ENCODE data around the gene SLBP. TPM values are rescaled to one million over a fixed set of nuclear protein-coding genes. Genes with fewer than 3 reads are reported as not detected.

The SLBP gene
- total and polyA plus RNA-seq, 10 of the 15 experiments (the other 5 are each of a cell fraction or from before 2014, with no cell fraction given), result 94.4 to 278 (median 158) TPM

- 50% methylated on average over 1 of the region's 1 CpG for WGBS (ENCODE audit: insufficient coverage, insufficient replicate concordance, low lambda C conversion rate, missing lambda C conversion rate)
- DNase-seq (ENCODE audit: low read depth, low spot score), result no peak
- TF ChIP-seq ZNF384 (IDR thresholded peaks at IDR 0.05; ENCODE audit: borderline replicate concordance, low read depth, low read length) (no peak), SP1 (IDR thresholded peaks at IDR 0.05; ENCODE audit: low read depth, low read length) (no peak), SREBF2 (IDR thresholded peaks at IDR 0.05; ENCODE audit: low read length) (no peak), KAT2A (conservative IDR thresholded peaks at IDR 0.05; ENCODE audit: control insufficient read depth, low read depth, low read length) (no peak), ZNF24 (IDR thresholded peaks at IDR 0.05) (no peak), POU2F2 (IDR thresholded peaks at IDR 0.05; ENCODE audit: borderline replicate concordance, low read depth, low read length) (no peak), NBN (IDR thresholded peaks at IDR 0.05) (no peak), ZBED1 (IDR thresholded peaks at IDR 0.05; ENCODE audit: borderline replicate concordance) (no peak), SIX5 (IDR thresholded peaks at IDR 0.05; ENCODE audit: low read depth, low read length, severe bottlenecking) (no peak), NR2C1 (IDR thresholded peaks at IDR 0.05) (no peak), POLR2AphosphoS5 (IDR thresholded peaks at IDR 0.05; ENCODE audit: low read length) (no peak), HDAC2 (IDR thresholded peaks at IDR 0.05) (no peak), CEBPZ (IDR thresholded peaks at IDR 0.05; ENCODE audit: low read depth, low read length) (no peak), EED (IDR thresholded peaks at IDR 0.05; ENCODE audit: low read depth) (no peak), EP300 (IDR thresholded peaks at IDR 0.05; ENCODE audit: borderline replicate concordance in 1 of 2, control insufficient read depth in 1 of 2, low read depth in 2 of 2, low read length in 2 of 2) (no peak)
- TF ChIP-seq, protein P1, sequence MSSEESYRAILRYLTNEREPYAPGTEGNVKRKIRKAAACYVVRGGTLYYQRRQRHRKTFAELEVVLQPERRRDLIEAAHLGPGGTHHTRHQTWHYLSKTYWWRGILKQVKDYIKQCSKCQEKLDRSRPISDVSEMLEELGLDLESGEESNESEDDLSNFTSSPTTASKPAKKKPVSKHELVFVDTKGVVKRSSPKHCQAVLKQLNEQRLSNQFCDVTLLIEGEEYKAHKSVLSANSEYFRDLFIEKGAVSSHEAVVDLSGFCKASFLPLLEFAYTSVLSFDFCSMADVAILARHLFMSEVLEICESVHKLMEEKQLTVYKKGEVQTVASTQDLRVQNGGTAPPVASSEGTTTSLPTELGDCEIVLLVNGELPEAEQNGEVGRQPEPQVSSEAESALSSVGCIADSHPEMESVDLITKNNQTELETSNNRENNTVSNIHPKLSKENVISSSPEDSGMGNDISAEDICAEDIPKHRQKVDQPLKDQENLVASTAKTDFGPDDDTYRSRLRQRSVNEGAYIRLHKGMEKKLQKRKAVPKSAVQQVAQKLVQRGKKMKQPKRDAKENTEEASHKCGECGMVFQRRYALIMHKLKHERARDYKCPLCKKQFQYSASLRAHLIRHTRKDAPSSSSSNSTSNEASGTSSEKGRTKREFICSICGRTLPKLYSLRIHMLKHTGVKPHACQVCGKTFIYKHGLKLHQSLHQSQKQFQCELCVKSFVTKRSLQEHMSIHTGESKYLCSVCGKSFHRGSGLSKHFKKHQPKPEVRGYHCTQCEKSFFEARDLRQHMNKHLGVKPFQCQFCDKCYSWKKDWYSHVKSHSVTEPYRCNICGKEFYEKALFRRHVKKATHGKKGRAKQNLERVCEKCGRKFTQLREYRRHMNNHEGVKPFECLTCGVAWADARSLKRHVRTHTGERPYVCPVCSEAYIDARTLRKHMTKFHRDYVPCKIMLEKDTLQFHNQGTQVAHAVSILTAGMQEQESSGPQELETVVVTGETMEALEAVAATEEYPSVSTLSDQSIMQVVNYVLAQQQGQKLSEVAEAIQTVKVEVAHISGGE (CRISPR knock-in tag; IDR thresholded peaks at IDR 0.05), result no peak
- TF ChIP-seq, protein P2, sequence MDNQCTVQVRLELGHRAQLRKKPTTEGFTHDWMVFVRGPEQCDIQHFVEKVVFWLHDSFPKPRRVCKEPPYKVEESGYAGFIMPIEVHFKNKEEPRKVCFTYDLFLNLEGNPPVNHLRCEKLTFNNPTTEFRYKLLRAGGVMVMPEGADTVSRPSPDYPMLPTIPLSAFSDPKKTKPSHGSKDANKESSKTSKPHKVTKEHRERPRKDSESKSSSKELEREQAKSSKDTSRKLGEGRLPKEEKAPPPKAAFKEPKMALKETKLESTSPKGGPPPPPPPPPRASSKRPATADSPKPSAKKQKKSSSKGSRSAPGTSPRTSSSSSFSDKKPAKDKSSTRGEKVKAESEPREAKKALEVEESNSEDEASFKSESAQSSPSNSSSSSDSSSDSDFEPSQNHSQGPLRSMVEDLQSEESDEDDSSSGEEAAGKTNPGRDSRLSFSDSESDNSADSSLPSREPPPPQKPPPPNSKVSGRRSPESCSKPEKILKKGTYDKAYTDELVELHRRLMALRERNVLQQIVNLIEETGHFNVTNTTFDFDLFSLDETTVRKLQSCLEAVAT (IDR thresholded peaks at IDR 0.05), result no peak
Measured at GRCh38 chr4:1708581-1708980, 3.5 kb downstream of the SLBP start.

More at GRCh38 chr4:1708581-1708980, 3.5 kb downstream of the SLBP start:
- Histone ChIP-seq H3K9me3 (replicated peaks; ENCODE audit: control insufficient read depth, insufficient read depth, low read length) (no peaks in the 10 kb centered on the region), H3K9ac (ENCODE audit: control insufficient read depth, insufficient read depth, low read length) (no peak overlapping the region), H2AFZ (ENCODE audit: control insufficient read depth, low read depth, low read length) (no peak overlapping the region), H4K20me1 (ENCODE audit: control insufficient read depth, insufficient read depth) (no peaks in the 10 kb centered on the region; the same call in 1 of the 2 replicates), H3K4me3 (peak overlapping the region; percentile 100; the same call in 1 of the 2 replicates), H3K36me3 (ENCODE audit: control insufficient read depth in 2 of 2, insufficient read depth in 2 of 2, low read length in 1 of 2) (peaks cover 2 to 22% of the 10 kb centered on the region in 2 experiments), H3K27ac (ENCODE audit: control insufficient read depth, insufficient read depth) (no peak overlapping the region), H3K4me2 (ENCODE audit: control insufficient read depth, insufficient read depth) (peak overlapping the region; percentile 95), H3K4me1 (ENCODE audit: control insufficient read depth, insufficient read depth, low read length) (peaks cover 10% of the 10 kb centered on the region), H3K79me2 (ENCODE audit: control insufficient read depth, insufficient read depth, low read length) (peaks cover 88% of the 10 kb centered on the region), H3K27me3 (replicated peaks in 1 of 2; ENCODE audit: control insufficient read depth in 2 of 2, insufficient read depth in 2 of 2, low read length in 1 of 2) (no peaks in the 10 kb centered on the region)
- BruUV-seq (replicated peaks), result no TSS peak
- ChIA-PET CTCF (interaction anchor here (0.5 to 16.2 kb wide), 6 partner anchors 10 to 1020 kb away, joined by 3 to 258 read pairs (median 9); no protein-coding TSS in a partner anchor), RAD21 (ENCODE audit: unreplicated experiment) (interaction anchor here (1.2 to 3.2 kb wide), 5 partner anchors 9 to 19 kb away, joined by 3 to 23 read pairs (median 5); no protein-coding TSS in a partner anchor), SMC1A (ENCODE audit: uncharacterized antibody, unreplicated experiment) (interaction anchor here (0.7 to 4.9 kb wide), 4 partner anchors 9 to 16 kb away, joined by 3 to 34 read pairs (median 18); partner anchors contain the start of genes TACC3 and TMEM129), POLR2A (interaction anchor here (1.0 to 3.0 kb wide), 5 partner anchors 9 to 19 kb away, joined by 3 to 30 read pairs (median 7); partner anchors contain the start of gene TMEM129)
- intact Hi-C loops (cut with micrococcal nuclease; ENCODE audit: unreplicated experiment) (no loop called here), in situ Hi-C loops (cut with MboI) (no loop called here)
- FAIRE-seq, result no peak
- no peak for ATAC-seq

Data from GM12878 (cell line).